Fibroblast of skin of left quadriceps (primary cell): ENCODE data around the gene PRTN3.

Source experiments
- DNase-seq, 2 experiments: peaks; one replicate each; pipeline ENCODE4 v3.0.0-alpha.2; 2013; ENCODE audit warnings: low read depth in 2 of 2

PRTN3 gene

GRCh38 chr19:840519-841206, at the start of gene PRTN3:
TSS of gene PRTN3 (plus strand) at chr19:840999. CDS start at chr19:841009, 10 bp downstream.
- DNase-seq: no peak

GRCh38 chr19:791007-791566, 49.7 kb upstream of the PRTN3 start:
- no peak for DNase-seq

GRCh38 chr19:791567-792305, 49.1 kb upstream of the PRTN3 start:
- no peak for DNase-seq

- DNase-seq: no peak
Observed at GRCh38 chr19:792306-792885, 48.4 kb upstream of the PRTN3 start.

DNA sequence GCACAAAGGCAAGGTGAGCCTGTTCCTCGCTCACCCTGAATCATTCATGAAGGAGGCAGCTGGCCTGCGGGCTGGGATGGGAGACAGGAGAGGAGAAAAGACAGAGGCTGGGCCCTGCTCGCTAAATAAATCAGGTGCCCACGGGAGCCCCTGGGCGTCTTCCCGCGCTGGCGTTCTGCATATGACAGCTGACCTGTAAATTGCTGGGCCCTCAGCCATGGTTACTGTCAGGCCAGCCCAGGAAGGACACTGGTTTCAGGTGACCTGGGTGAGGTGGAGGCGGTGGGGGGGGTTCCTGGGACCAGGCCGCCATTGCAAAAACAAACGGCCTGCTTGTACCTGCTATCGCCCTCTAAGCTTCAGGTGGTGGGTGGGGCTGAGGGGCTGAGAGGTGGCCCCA, 47.0 kb upstream of the PRTN3 start:
- no peak for DNase-seq

DNA sequence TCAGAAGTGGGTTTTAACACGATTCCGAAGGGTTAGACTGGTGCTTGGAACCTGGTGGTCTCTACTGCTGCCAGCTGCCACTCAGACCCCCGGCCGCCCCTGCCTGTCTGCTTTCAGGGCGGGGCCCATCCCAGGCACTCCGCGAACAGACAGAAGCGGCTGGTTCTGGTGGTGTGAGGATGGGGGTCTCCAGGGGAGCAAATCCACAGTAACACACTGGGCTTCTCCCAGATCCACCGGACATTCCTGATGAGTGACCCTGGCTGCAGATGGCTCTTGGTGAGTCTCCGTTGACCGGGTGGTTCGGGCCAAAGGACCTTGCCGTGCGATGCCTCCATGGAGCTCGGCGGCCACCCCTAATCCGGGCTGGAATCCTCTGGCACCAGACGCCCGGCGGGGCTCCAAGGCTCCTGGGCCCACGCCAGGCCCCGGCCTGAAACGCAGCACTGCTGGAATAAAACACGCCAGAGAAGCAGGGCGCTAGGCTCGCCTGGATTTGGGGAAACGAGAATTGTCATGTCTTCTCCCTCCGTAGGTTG, 45.7 kb upstream of the PRTN3 start:
- DNase-seq: no peak

- DNase-seq: no peak
Observed at GRCh38 chr19:795691-796581, 44.9 kb upstream of the PRTN3 start.

DNA sequence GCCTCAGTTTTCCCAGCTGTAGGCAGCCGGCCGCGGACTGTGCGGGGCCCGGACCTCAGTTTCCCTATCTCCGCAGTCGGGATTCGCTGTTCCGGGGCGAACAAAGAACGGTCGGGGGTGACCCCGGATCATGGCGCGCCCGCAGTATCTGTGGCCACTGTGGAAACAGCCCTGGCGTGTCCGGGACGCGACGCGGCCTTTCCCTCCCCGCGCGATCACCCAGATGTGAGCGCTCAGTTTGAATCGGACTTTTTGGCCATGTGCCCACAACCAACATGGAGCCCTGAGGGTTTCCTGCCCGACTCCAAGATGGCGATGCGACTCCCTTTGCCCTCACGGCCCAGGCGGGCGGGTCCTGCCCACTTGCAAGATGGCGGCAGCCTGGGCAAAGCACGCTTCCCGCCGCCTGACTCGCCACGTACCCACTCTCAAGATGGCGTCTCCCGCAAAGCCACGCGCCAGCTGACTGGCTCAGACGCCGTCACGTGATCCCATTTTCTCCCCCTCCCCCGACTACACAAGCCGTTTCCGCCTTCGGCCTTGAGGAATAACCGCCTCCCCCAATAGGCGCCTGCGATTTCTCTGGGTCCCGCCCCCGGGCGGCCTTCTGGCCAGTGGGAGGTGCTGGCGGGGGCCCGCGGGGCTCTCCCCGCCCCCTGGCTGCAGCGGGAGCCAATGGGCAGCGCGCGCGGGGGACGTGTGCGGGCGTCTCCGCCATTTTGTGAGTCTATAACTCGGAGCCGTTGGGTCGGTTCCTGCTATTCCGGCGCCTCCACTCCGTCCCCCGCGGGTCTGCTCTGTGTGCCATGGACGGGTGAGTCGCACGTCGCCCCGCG, 43.9 kb upstream of the PRTN3 start, which contains the start of gene PTBP1:
PTBP1 (plus strand) TSS at position 761 of the 836 bp plus-strand sequence; CDS start at position 807, 46 bp downstream.
- DNase-seq: peak; percentile 100

- DNase-seq: peak; percentile 79 to 83
Observed at GRCh38 chr19:797528-798414, 43.0 kb upstream of the PRTN3 start.

- no peak for DNase-seq
Observed at GRCh38 chr19:798415-799075, 42.3 kb upstream of the PRTN3 start.

- DNase-seq: no peak
Observed at GRCh38 chr19:799076-799881, 41.5 kb upstream of the PRTN3 start.

DNA sequence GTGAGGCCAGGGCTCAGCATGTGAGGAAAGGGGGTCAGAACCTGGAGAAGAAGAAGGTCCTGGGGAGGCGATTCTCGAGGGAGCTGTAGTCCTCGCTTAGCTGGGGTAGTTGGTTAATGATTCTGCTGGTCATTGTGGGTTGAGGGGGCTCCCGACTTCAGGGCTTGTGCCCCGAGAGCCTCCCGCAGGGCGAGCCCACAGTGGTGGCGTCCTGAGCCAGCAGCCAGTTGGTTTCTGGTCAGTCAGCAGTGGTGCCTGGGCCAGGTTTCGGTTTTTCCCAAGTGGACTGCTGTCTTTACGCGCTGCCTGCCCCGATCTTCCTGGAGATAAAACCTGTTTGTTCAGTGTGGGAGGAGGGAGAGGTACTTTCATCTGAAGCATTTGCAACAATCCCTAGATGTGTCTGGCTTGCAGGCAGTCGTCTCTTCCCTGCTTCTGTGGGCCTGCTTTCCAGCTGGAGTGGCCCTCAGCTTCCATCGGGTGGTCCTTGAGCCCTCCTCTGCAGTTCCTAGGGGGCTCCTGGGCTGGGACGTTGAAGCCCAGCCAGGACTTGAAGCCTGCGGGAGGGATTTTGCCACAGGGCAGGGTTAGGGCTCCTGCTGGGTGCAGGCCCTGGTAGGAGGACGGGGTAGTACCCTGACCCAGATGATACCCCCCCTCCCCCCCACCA, 40.3 kb upstream of the PRTN3 start:
- no peak for DNase-seq

- DNase-seq: no peak
Observed at GRCh38 chr19:801030-801860, 39.6 kb upstream of the PRTN3 start.

DNA sequence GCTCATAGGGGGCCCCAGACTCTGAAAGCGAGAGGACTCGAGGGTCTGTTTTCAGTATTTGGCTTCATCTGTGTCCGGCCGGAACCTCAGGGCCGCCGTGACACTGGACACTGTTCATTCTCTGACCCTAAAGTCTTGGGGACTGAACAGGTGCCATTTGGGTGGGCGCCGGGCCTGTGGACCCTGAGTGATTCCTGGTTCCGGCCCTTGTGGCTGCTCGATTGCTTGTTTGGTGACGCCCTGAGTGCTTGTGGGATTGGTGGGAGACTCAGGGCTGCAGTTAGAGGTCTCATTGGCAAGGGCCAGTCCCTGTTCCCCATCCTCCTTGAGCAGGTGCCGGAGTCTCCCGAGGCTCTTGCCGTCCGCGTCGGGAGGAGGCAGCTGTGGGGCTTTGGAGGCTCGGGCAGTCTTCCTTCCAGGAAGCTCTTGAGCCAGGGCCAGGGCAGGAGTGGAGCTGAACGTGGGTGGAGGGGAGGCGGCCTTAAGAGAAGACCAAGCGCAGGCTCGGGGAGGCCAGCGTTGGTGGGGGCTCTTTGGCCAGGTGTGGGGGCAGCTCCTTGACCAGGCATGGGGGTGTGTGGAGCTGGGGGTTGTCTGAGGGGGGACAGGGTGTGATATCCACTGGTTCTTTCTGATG, 38.8 kb upstream of the PRTN3 start:
- no peak for DNase-seq

DNA sequence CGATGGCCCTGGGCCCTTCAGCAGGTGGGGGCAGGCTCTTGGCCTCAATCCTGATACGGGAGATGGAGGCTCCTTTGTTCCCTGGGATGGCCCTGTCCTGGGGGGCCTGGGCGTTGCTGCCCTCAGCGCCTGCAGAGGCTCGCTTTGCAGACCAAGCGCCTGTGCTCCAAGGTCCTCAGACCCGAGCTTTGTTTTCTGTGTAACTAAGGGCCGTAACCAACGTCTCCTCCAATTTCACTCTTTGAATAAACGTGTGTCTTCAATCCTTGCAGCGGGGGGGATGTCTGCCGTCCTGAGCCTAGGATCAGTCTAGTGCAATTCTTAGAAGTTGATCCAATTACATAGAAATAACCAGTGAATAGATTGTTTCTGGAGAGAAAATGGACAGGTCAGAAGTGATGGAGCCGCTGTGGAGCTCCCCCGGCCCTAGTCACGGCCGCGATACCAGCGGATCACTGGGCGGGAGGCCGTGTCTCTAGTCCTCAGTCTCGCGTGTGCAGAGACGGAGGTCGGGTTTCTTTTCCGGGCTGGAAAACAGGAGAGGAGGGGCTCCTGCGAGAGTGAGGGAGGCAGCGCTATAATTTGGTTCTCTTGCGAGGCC, 38.2 kb upstream of the PRTN3 start:
- no peak for DNase-seq
